ENCODE data around the gene GUCD1. TPM values are rescaled to one million over a fixed set of nuclear protein-coding genes. Genes with fewer than 3 reads are reported as not detected.

Gene GUCD1
- polyA plus RNA-seq, 1 donor (not counting 4 experiments of a cell fraction or from before 2014, with no cell fraction given), result 43.0 TPM

DNA sequence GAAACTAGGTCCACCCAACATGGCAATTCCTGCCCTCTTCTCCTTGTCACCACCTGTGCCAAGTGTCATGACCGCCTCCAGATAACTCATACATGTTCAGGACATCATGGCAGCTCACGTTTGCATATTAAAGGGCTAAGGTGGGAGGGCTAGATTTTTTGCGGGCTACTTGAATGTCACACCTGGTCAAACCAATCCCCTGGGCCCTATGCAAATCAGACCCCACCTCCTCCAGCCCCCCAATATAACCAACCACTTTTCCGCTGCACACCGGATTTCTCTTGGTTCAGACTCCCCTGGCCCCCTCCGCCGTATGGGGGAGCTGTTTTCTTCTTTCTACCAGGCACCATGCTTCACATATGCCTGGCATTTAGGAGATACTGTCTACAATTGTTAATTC, 47.2 kb downstream of the GUCD1 start:
- H4K20me1 ChIP-seq (ENCODE audit: control insufficient read depth, extremely low read depth, insufficient read depth, low read length), result no peaks in the 10 kb centered on the region
- DNase-seq (ENCODE audit: low read depth, low spot score) (no peak), FAIRE-seq (no peak)
- no peaks in the 10 kb centered on the region for H3K79me2 ChIP-seq (ENCODE audit: control insufficient read depth, insufficient read depth, low read length)
- dilution Hi-C loops (cut with MboI; ENCODE audit: extremely low pct_ligation_motif_present, low sequenced_read_pairs), result no loop called here
- H3K9ac ChIP-seq (ENCODE audit: control insufficient read depth, extremely low read depth, insufficient read depth, low read length), result no peak overlapping the region
- H3K9me1 ChIP-seq (ENCODE audit: control insufficient read depth, extremely low read depth, insufficient read depth, low read length), result no peaks in the 10 kb centered on the region
- no peaks in the 10 kb centered on the region for H3K4me1 ChIP-seq (ENCODE audit: control insufficient read depth, extremely low read depth, insufficient read depth, low read length)
- H3K4me3 ChIP-seq (ENCODE audit: control insufficient read depth in 2 of 3, extremely low read depth in 1 of 3, insufficient read depth in 2 of 3, low read depth in 1 of 3, low read length in 3 of 3), result no peak overlapping the region
- H3K27ac ChIP-seq (ENCODE audit: control insufficient read depth, insufficient read depth, low read length), result no peak overlapping the region
- H2AFZ ChIP-seq (ENCODE audit: control insufficient read depth, low read length), result no peak overlapping the region
- H3K9me3 ChIP-seq (ENCODE audit: control insufficient read depth, low read depth, low read length), result no peaks in the 10 kb centered on the region
- H3K36me3 ChIP-seq (ENCODE audit: control insufficient read depth in 2 of 2, extremely low read depth in 1 of 2, insufficient read depth in 2 of 2, low read length in 2 of 2), result no peaks in the 10 kb centered on the region
- H3K4me2 ChIP-seq (ENCODE audit: control insufficient read depth, extremely low read depth, insufficient read depth, low read depth, low read length), result no peak overlapping the region
- peaks cover 15% of the 10 kb centered on the region for H3K27me3 ChIP-seq (ENCODE audit: control insufficient read depth, extremely low read depth, insufficient read depth, low read length)
- TF ChIP-seq CTCF (optimal IDR thresholded peaks at IDR 0.05 in 1 of 3, IDR thresholded peaks at IDR 0.05 in 1 of 3, conservative IDR thresholded peaks at IDR 0.05 in 1 of 3; ENCODE audit: extremely low read depth in 1 of 3, insufficient read depth in 2 of 3, low read length in 3 of 3) (no peak), EZH2 (IDR thresholded peaks at IDR 0.05; ENCODE audit: low read length) (no peak)

DNA sequence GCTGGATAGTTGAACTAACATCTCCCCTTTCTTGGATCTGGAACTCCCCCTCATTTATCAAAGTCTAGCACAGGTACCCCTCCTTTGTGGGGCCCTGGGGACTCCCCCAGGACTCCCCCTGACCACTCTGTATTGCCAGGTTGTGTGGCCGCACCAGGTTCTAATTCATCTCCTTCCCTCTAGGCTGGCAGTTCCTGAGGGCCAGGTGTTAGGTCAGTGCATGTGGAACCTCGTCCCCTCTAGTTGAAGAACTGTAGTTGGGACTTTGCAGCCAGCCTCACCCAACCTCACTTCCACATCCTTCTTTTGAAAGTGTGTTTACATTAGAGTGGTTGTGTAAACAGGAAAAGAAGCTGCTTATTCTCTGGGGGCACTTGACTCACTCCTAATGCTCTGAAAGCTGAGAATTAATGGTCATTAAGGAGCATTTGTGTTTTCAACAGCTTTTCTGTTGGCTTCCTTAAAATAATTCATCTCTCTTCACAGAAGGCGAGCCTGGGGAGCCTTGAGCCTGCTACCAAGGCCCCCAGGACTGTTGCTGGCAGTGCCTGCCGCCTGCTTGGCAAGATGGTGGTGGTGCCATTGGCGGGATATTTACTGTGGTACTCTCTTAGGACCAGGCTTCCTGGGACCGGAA, 48.0 kb downstream of the GUCD1 start:
- H3K4me2 ChIP-seq (ENCODE audit: control insufficient read depth, extremely low read depth, insufficient read depth, low read depth, low read length), result no peak overlapping the region
- H3K9ac ChIP-seq (ENCODE audit: control insufficient read depth, extremely low read depth, insufficient read depth, low read length), result no peak overlapping the region
- H3K27me3 ChIP-seq (ENCODE audit: control insufficient read depth, extremely low read depth, insufficient read depth, low read length), result peaks cover 9% of the 10 kb centered on the region
- H3K4me3 ChIP-seq (ENCODE audit: control insufficient read depth in 2 of 3, extremely low read depth in 1 of 3, insufficient read depth in 2 of 3, low read depth in 1 of 3, low read length in 3 of 3), result no peak overlapping the region
- no peak overlapping the region for H3K27ac ChIP-seq (ENCODE audit: control insufficient read depth, insufficient read depth, low read length)
- no peaks in the 10 kb centered on the region for H3K9me1 ChIP-seq (ENCODE audit: control insufficient read depth, extremely low read depth, insufficient read depth, low read length)
- no peak for FAIRE-seq
- no peak for DNase-seq (ENCODE audit: low read depth, low spot score)
- H3K36me3 ChIP-seq (ENCODE audit: control insufficient read depth in 2 of 2, extremely low read depth in 1 of 2, insufficient read depth in 2 of 2, low read length in 2 of 2), result no peaks in the 10 kb centered on the region
- dilution Hi-C loops (cut with MboI; ENCODE audit: extremely low pct_ligation_motif_present, low sequenced_read_pairs), result no loop called here
- H3K4me1 ChIP-seq (ENCODE audit: control insufficient read depth, extremely low read depth, insufficient read depth, low read length), result no peaks in the 10 kb centered on the region
- H3K9me3 ChIP-seq (ENCODE audit: control insufficient read depth, low read depth, low read length), result no peaks in the 10 kb centered on the region
- no peak overlapping the region for H2AFZ ChIP-seq (ENCODE audit: control insufficient read depth, low read length)
- no peaks in the 10 kb centered on the region for H4K20me1 ChIP-seq (ENCODE audit: control insufficient read depth, extremely low read depth, insufficient read depth, low read length)
- TF ChIP-seq CTCF (optimal IDR thresholded peaks at IDR 0.05 in 1 of 3, IDR thresholded peaks at IDR 0.05 in 1 of 3, conservative IDR thresholded peaks at IDR 0.05 in 1 of 3; ENCODE audit: extremely low read depth in 1 of 3, insufficient read depth in 2 of 3, low read length in 3 of 3) (no peak), EZH2 (IDR thresholded peaks at IDR 0.05; ENCODE audit: low read length) (no peak)
- no peaks in the 10 kb centered on the region for H3K79me2 ChIP-seq (ENCODE audit: control insufficient read depth, insufficient read depth, low read length)
